Measurements from ENCODE around the gene HOXD8.

Gene HOXD8

DNA sequence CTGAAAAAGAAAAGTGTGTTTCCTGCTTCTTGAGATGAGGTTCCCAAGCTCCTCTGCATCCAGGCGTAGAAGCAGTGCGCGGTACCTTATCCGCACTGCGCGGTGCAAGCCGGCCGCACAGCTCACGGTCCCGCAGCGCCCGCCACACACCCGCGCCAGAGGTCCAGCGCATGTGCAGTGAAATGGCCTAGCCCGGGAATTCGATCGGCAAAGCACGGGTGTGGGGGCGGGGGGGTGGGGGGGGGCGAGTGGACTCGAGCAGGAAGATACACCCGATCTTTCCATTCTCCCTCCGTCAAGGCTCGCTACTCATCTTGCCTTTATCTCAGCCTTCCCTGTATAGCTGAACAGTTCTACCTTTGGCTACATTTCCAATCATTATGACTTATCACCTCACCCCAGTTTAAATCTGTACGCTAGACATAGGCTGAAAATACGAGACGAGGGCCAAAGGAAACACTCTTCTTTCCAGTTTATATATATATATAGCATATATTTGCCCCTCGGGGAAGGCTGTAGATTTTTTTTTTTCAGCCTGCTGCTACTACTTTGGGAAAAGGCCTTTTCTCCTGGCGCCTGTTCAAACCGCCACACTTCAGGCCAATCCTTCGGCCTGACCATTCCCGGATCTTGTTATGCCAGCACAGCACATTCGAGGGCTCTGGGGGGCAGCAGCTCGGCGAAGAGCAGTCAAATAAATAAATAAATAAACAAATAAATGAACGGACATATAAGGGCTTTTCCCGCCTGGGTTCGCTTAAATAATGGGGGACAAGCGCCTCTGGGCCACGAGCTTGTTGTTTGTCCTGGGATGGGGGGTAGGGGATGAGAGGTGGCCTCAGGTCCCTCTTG lies 10.4 kb downstream of the HOXD8 start:
- no peak for TF ChIP-seq CTCF (conservative IDR thresholded peaks at IDR 0.05; ENCODE audit: low read depth, low read length)
- no peak for DNase-seq (ENCODE audit: low read depth)
- no peak overlapping the region for H3K4me3 ChIP-seq (ENCODE audit: low read depth, low read length)

DNA sequence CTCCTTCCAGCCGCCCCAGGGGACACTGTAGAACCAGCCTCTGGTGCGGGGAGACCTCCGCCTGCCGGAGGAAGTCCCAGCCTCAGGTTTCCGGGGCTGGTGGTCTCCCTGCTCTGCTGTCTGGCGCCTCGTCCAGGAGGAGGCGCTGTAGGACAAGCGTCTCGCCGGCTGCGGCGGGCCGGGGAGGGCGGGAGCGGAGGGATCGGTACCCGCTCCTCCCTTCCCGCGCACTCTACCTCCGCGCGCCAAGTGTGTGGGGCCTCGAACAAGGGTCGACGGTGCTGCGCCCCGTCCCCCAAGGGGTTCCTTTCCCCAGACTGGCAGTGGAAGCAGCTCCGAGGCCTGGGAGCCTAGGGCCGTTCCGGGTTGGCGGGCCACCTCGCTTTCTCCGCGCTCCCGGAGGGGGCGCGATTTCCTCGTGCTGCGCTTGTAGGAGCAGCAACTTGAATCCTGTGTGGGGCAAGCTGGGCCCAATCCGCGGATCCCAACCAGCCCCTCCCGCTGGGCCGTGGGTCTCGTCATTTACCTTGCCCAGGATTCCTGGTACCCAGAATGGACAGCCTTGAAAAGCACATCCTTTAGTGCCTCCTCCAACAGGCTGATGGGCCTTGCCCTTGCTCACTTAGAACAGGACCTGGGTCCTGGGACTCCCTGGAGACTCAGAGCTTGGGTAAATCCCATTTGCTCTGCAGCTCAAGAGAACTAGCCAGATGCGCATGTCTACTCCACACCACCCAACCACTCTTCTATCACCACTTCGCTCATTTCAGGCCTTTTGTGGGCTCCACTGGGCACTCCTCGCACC lies 11.2 kb downstream of the HOXD8 start:
- peak overlapping the region; percentile 46 for H3K4me3 ChIP-seq (ENCODE audit: low read depth, low read length)
- peak; percentile 76 for TF ChIP-seq CTCF (conservative IDR thresholded peaks at IDR 0.05; ENCODE audit: low read depth, low read length)
- DNase-seq (ENCODE audit: low read depth), result peak; percentile 51

GRCh38 chr2:176142281-176142680 lies 12.8 kb downstream of the HOXD8 start:
- TF ChIP-seq CTCF (conservative IDR thresholded peaks at IDR 0.05; ENCODE audit: low read depth, low read length), result no peak
- no peak overlapping the region for H3K4me3 ChIP-seq (ENCODE audit: low read depth, low read length)
- DNase-seq (ENCODE audit: low read depth), result no peak

- DNase-seq (ENCODE audit: low read depth), result no peak
- TF ChIP-seq CTCF (conservative IDR thresholded peaks at IDR 0.05; ENCODE audit: low read depth, low read length), result no peak
- H3K4me3 ChIP-seq (ENCODE audit: low read depth, low read length), result no peak overlapping the region
Measured at GRCh38 chr2:176145085-176145969, 15.8 kb downstream of the HOXD8 start.

DNA sequence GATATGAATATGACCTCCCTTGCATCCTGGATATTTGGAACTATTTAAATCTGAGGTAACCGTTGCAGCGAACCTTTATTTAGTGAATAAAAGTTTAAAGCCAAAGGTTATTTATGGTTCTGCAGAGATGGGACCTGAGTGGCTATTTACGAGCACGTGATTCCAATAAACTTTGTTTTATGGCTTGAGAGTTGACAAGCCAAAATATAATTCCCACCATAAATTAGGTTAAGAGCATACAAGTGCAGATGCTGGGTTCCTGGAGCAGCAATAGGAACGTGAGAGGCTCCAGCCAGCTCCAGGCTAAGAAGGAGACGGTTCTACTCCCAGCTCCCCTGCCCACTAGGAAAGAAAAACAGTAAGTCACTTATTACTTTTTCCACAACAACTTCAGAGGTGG lies 16.6 kb downstream of the HOXD8 start:
- H3K4me3 ChIP-seq (ENCODE audit: low read depth, low read length), result no peak overlapping the region
- no peak for TF ChIP-seq CTCF (conservative IDR thresholded peaks at IDR 0.05; ENCODE audit: low read depth, low read length)
- DNase-seq (ENCODE audit: low read depth), result no peak

DNA sequence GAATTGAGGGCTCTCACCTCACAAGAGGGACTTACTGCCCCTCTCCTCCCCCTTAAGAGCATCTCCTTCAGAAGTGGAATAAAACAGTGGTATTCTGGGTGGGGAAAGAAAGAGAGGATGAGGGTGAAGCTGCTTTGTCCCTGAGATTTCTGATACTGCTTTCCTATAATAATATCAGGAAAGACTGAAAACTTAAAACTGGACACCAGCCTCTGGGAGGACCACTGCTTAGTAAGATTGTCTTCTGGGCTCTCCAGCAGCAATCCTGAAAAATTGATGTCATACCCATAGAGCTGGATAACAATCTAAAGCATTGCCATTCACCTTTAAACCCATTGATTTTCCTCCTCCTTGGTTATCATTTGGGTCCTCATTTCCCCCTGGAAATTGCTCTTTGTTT lies 17.1 kb downstream of the HOXD8 start:
- TF ChIP-seq CTCF (conservative IDR thresholded peaks at IDR 0.05; ENCODE audit: low read depth, low read length), result no peak
- DNase-seq (ENCODE audit: low read depth), result no peak
- no peak overlapping the region for H3K4me3 ChIP-seq (ENCODE audit: low read depth, low read length)

Measured in choroid plexus epithelial cell (primary cell).